K562 (cell line): Measurements from ENCODE around the gene RFPL3. TPM values are rescaled to one million over a fixed set of nuclear protein-coding genes. Genes with fewer than 3 reads are reported as not detected.

Experiments used
- ATAC-seq: fragments of 200-7000 bp; cut with Tn5 transposase; 3 replicates; pipeline ENCODE4 v1.9.1; 2020; ENCODE audit warnings: moderate library complexity
- BruUV-seq: library from RNA; stranded (reverse); fragments of 400-500 nt; replicated peaks from 2 replicates; lab custom pipeline; 2021; lab: Mats Ljungman, UMichigan
- CTCF ChIA-PET: fragments of 300-600 bp; formaldehyde crosslinking; extraction: SDS; loops from one replicate; lab custom pipeline; 2021; ENCODE audit warnings: low intra/inter-chr PET ratio; lab: Yijun Ruan, JAX
- POLR2A ChIA-PET: fragments of 300-600, 350-650 bp; sonication (Branson Sonifier 250); formaldehyde crosslinking; extraction: SDS; loops from one replicate; lab custom pipeline; 2021; ENCODE audit warnings: antibody characterized with exemption, inconsistent platforms; lab: Yijun Ruan, JAX
- DNase-seq, 4 experiments: peaks; one replicate each; pipeline versions ENCODE4 v3.0.0 to v3.0.0-alpha.2; 2011 to 2018; ENCODE audit warnings: low spot score in 3 of 4, mixed read lengths in 3 of 4; ENCODE audit errors: extremely low read depth in 1 of 4
- FAIRE-seq: peaks from 2 replicates; lab custom pipeline; 2011; peaks lifted over from hg19 to GRCh38; lab: Jason Lieb, UNC
- H2AFZ ChIP-seq: 2 replicates; pipeline ENCODE4 v1.6.0; 2011; ENCODE audit warnings: low read depth, low read length, control low read depth, inconsistent platforms
- H3K27ac ChIP-seq: fragments of 200-600 bp; 3 replicates; pipeline ENCODE4 v1.8.0; 2011; ENCODE audit warnings: low read depth, mild to moderate bottlenecking, control low read depth, inconsistent platforms, low read length, moderate library complexity, mixed read lengths; ENCODE audit errors: extremely low read depth
- H3K27me3 ChIP-seq, 2 experiments: fragments of 300-600 bp in 1 of 2; 2 replicates in 1 of 2; 3 replicates in 1 of 2; pipeline versions ENCODE4 v1.6.0 to v1.8.0; 2011; ENCODE audit warnings: inconsistent platforms in 2 of 2, low read length in 2 of 2, mild to moderate bottlenecking in 1 of 2, mixed read lengths in 1 of 2, moderate library complexity in 1 of 2; ENCODE audit not compliant: control insufficient read depth in 2 of 2, insufficient read depth in 2 of 2
- H3K36me3 ChIP-seq: fragments of 300-600 bp; 3 replicates; pipeline ENCODE4 v1.8.0; 2011; ENCODE audit warnings: mild to moderate bottlenecking, low read length, inconsistent platforms; ENCODE audit not compliant: control insufficient read depth, insufficient read depth
- H3K4me1 ChIP-seq, 2 experiments: fragments of 200-600 bp in 1 of 2; replicated peaks in 1 of 2; 2 replicates in 1 of 2; 3 replicates in 1 of 2; pipeline versions ENCODE4 v1.5.1 to v1.8.0; 2011; ENCODE audit warnings: inconsistent platforms in 2 of 2, low read length in 2 of 2, mild to moderate bottlenecking in 1 of 2, mixed read lengths in 1 of 2, moderate library complexity in 1 of 2; ENCODE audit not compliant: control insufficient read depth in 2 of 2, insufficient read depth in 2 of 2
- H3K4me2 ChIP-seq: 2 replicates; pipeline ENCODE4 v1.6.1; 2011; ENCODE audit warnings: low read length, control low read depth, inconsistent platforms, mixed read lengths; ENCODE audit not compliant: insufficient read depth
- H3K4me3 ChIP-seq: fragments of 200-600 bp; sonication (generic), shearing (Covaris generic); 2 replicates; pipeline ENCODE4 v1.5.1; 2016; ENCODE audit warnings: control low read depth, inconsistent platforms
- H3K79me2 ChIP-seq: fragments of 200-600 bp; 3 replicates; pipeline ENCODE4 v1.8.0; 2011; ENCODE audit warnings: low read length, inconsistent platforms; ENCODE audit not compliant: control insufficient read depth, insufficient read depth
- H3K9ac ChIP-seq, 2 experiments: 2 replicates each; pipeline versions ENCODE4 v1.6.0 to v1.6.1; 2011; ENCODE audit warnings: low read depth in 2 of 2, low read length in 2 of 2, control low read depth in 1 of 2, inconsistent platforms in 1 of 2, mild to moderate bottlenecking in 1 of 2, mixed read lengths in 1 of 2; ENCODE audit not compliant: insufficient read depth in 1 of 2
- H3K9me1 ChIP-seq: one replicate; pipeline ENCODE4 v1.6.0; 2011; ENCODE audit warnings: inconsistent platforms, mild to moderate bottlenecking, low read length, moderate library complexity; ENCODE audit not compliant: control insufficient read depth, insufficient read depth
- H3K9me3 ChIP-seq: replicated peaks from 2 replicates; pipeline ENCODE4 v1.5.1; 2011; ENCODE audit warnings: low read depth, low read length, inconsistent platforms; ENCODE audit not compliant: control insufficient read depth, insufficient read depth
- H4K20me1 ChIP-seq: replicated peaks from 2 replicates; pipeline ENCODE4 v1.6.1; 2011; ENCODE audit warnings: low read length, inconsistent platforms, mixed read lengths; ENCODE audit not compliant: control insufficient read depth, insufficient read depth
- ETS2 ChIP-seq: IDR thresholded peaks from 2 replicates; pipeline ENCODE4 v1.6.1; 2016; ENCODE audit warnings: borderline replicate concordance, missing genetic modification characterization, mild to moderate bottlenecking, moderate library complexity, missing compliant biosample characterization; ENCODE audit not compliant: poor library complexity, severe bottlenecking
- NFATC3 ChIP-seq: fragments of 450-650 bp; IDR thresholded peaks from 2 replicates; pipeline ENCODE4 v1.6.1; 2017; ENCODE audit warnings: mild to moderate bottlenecking
- PTRF ChIP-seq: fragments of 450-650 bp; IDR thresholded peaks from 2 replicates; pipeline ENCODE4 v1.6.1; 2016; ENCODE audit warnings: mild to moderate bottlenecking, missing genetic modification characterization, missing compliant biosample characterization
- SRSF9 ChIP-seq: fragments of 200-400 bp; formaldehyde crosslinking; IDR thresholded peaks from 2 replicates; pipeline ENCODE4 v1.6.1; 2017; ENCODE audit warnings: low read depth, low read length, borderline replicate concordance
- XRCC3 ChIP-seq: fragments of 450-650 bp; IDR thresholded peaks from 2 replicates; pipeline ENCODE4 v1.6.1; 2017; ENCODE audit warnings: mild to moderate bottlenecking, moderate library complexity
- ZNF12 ChIP-seq: sonication (generic); formaldehyde crosslinking; IDR thresholded peaks from 2 replicates; pipeline ENCODE4 v1.4.0; 2020; ENCODE audit warnings: mild to moderate bottlenecking, missing genetic modification reagents
- ZNF57 ChIP-seq: fragments of 450-650 bp; formaldehyde crosslinking; IDR thresholded peaks from 2 replicates; pipeline ENCODE4 v1.4.0; 2020; ENCODE audit warnings: mild to moderate bottlenecking, moderate library complexity
- WGBS: fragments of 100-300 bp; shearing (Covaris generic); methylation state at CpG from one replicate; pipeline ENCODE4 v1.1.6; 2016; ENCODE audit warnings: low coverage, mixed read lengths; ENCODE audit not compliant: insufficient coverage; ENCODE audit errors: missing lambda C conversion rate; 5-methylcytosine and 5-hydroxymethylcytosine counted together
- in situ Hi-C: fragments of 300-500 bp; cut with MboI; formaldehyde crosslinking; loops from 4 replicates; pipeline ENCODE4 v1.15.0; 2018; ENCODE audit warnings: inconsistent platforms, mixed read lengths
- intact Hi-C: fragments of 100-400 bp; cut with micrococcal nuclease; formaldehyde crosslinking; loops from 2 replicates; pipeline ENCODE4 v1.14.2; 2022
- polyA plus RNA-seq, 8 experiments: library from polyadenylated mRNA; depleted of rRNA in 4 of 8; stranded (reverse) in 5 of 8; unstranded in 3 of 8; fragments of >200 nt; fragmentation: Nextera tagmentation in 2 of 8; fragmentation: Illumina TruSeq in 1 of 8; extraction: Ambion mirVana in 2 of 8; extraction: Trizol in 1 of 8; gene quantifications; 2 replicates each; pipeline versions ENCODE4 v1.2.1 to v1.2.3, GENCODE V29; 2011 to 2014; ENCODE audit warnings: inconsistent platforms in 1 of 8, missing spikeins in 1 of 8
- total RNA-seq, 7 experiments: library from RNA; depleted of rRNA in 6 of 7; stranded (reverse); fragments of >200 nt in 6 of 7; fragmentation: Illumina TruSeq in 2 of 7; extraction: Trizol in 2 of 7; gene quantifications; 2 replicates each; pipeline versions ENCODE4 v1.2.1 to v1.2.3, GENCODE V29; 2011 to 2021; ENCODE audit warnings: low replicate concordance in 1 of 7
- TF ChIP-seq, protein P1 (sequence below), 2 experiments: fragments of 450-650 bp; formaldehyde crosslinking in 1 of 2; IDR thresholded peaks; 2 replicates each; pipeline versions ENCODE4 v1.4.0 to v1.6.1; 2014 to 2020; ENCODE audit warnings: mild to moderate bottlenecking in 2 of 2, borderline replicate concordance in 1 of 2, low read depth in 1 of 2
- TF ChIP-seq, protein P2 (sequence below): IDR thresholded peaks from 2 replicates; pipeline ENCODE4 v1.6.1; 2011; ENCODE audit warnings: borderline replicate concordance, low read depth, mild to moderate bottlenecking, moderate library complexity, low read length; ENCODE audit not compliant: insufficient read depth, poor library complexity, severe bottlenecking
- TF ChIP-seq, protein P3 (sequence below): fragments of 250-450 bp; sonication (Bioruptor Pico); IDR thresholded peaks from 2 replicates; pipeline ENCODE4 v1.5.0; 2021

The RFPL3 gene
- total and polyA plus RNA-seq, 9 of the 15 experiments (the other 6 are each of a cell fraction or from before 2014, with no cell fraction given), result not detected

DNA sequence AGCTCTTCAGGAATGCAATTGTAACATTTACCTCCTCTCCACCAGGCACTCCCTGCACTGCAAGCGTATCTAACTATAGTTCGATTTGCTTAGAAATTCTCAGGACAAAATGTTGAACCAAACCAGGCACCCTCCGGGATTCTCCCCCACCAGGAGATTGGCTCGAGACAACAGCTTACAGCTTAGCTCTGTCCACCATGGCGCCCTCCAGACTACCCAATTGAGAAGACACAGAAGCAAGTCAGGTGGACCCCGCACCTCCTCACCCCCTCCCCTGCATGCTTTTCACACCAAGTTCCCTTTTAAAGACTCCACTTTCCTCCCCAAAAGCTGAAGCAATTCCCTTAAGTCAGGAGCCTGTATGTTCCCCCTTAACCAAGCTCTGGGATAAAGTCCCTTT, 34.7 kb upstream of the RFPL3 start:
- Histone ChIP-seq H3K27ac (no peak overlapping the region), H2AFZ (no peak overlapping the region), H3K9me3 (no peaks in the 10 kb centered on the region), H3K4me1 (peaks cover 0 to 3% of the 10 kb centered on the region in 2 experiments; a peak in 1 of 5 replicates), H3K27me3 (peaks cover 0 to 15% of the 10 kb centered on the region in 2 experiments; a peak in 3 of 5 replicates), H3K79me2 (no peaks in the 10 kb centered on the region), H3K9me1 (no peaks in the 10 kb centered on the region), H3K36me3 (no peaks in the 10 kb centered on the region), H3K4me3 (no peak overlapping the region), H3K4me2 (no peak overlapping the region), H3K9ac (no peak overlapping the region), H4K20me1 (no peaks in the 10 kb centered on the region)
- 4% methylated on average over 6 of the region's 6 CpGs for WGBS
- TF ChIP-seq, protein P1, sequence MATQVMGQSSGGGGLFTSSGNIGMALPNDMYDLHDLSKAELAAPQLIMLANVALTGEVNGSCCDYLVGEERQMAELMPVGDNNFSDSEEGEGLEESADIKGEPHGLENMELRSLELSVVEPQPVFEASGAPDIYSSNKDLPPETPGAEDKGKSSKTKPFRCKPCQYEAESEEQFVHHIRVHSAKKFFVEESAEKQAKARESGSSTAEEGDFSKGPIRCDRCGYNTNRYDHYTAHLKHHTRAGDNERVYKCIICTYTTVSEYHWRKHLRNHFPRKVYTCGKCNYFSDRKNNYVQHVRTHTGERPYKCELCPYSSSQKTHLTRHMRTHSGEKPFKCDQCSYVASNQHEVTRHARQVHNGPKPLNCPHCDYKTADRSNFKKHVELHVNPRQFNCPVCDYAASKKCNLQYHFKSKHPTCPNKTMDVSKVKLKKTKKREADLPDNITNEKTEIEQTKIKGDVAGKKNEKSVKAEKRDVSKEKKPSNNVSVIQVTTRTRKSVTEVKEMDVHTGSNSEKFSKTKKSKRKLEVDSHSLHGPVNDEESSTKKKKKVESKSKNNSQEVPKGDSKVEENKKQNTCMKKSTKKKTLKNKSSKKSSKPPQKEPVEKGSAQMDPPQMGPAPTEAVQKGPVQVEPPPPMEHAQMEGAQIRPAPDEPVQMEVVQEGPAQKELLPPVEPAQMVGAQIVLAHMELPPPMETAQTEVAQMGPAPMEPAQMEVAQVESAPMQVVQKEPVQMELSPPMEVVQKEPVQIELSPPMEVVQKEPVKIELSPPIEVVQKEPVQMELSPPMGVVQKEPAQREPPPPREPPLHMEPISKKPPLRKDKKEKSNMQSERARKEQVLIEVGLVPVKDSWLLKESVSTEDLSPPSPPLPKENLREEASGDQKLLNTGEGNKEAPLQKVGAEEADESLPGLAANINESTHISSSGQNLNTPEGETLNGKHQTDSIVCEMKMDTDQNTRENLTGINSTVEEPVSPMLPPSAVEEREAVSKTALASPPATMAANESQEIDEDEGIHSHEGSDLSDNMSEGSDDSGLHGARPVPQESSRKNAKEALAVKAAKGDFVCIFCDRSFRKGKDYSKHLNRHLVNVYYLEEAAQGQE (IDR thresholded peaks at IDR 0.05; ENCODE audit: borderline replicate concordance), result no peak
- TF ChIP-seq, protein P1 (CRISPR knock-in tag; IDR thresholded peaks at IDR 0.05; ENCODE audit: low read depth), result no peak
- TF ChIP-seq PTRF (tag), result no peak
- no peak for TF ChIP-seq ZNF57 (CRISPR knock-in tag)
- TF ChIP-seq, protein P2, sequence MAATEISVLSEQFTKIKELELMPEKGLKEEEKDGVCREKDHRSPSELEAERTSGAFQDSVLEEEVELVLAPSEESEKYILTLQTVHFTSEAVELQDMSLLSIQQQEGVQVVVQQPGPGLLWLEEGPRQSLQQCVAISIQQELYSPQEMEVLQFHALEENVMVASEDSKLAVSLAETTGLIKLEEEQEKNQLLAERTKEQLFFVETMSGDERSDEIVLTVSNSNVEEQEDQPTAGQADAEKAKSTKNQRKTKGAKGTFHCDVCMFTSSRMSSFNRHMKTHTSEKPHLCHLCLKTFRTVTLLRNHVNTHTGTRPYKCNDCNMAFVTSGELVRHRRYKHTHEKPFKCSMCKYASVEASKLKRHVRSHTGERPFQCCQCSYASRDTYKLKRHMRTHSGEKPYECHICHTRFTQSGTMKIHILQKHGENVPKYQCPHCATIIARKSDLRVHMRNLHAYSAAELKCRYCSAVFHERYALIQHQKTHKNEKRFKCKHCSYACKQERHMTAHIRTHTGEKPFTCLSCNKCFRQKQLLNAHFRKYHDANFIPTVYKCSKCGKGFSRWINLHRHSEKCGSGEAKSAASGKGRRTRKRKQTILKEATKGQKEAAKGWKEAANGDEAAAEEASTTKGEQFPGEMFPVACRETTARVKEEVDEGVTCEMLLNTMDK, result no peak
- no peak for TF ChIP-seq ZNF12 (CRISPR knock-in tag)
- TF ChIP-seq NFATC3, result no peak
- TF ChIP-seq XRCC3, result no peak
- no peak for TF ChIP-seq ETS2 (tag)
- no peak for TF ChIP-seq SRSF9
- TF ChIP-seq, protein P3, sequence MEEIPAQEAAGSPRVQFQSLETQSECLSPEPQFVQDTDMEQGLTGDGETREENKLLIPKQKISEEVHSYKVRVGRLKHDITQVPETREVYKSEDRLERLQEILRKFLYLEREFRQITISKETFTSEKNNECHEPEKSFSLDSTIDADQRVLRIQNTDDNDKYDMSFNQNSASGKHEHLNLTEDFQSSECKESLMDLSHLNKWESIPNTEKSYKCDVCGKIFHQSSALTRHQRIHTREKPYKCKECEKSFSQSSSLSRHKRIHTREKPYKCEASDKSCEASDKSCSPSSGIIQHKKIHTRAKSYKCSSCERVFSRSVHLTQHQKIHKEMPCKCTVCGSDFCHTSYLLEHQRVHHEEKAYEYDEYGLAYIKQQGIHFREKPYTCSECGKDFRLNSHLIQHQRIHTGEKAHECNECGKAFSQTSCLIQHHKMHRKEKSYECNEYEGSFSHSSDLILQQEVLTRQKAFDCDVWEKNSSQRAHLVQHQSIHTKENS, result no peak
- ChIA-PET CTCF (no interaction called here), POLR2A (no interaction called here)
- no TSS peak for BruUV-seq
- DNase-seq, result no peak
- ATAC-seq, result no peak
- FAIRE-seq, result no peak
- in situ Hi-C loops (no loop called here), intact Hi-C loops (no loop called here)
